Esophagus squamous epithelium (tissue), 4 donors: ENCODE measurements around the gene FOSL2.

Experiments used
- CTCF ChIP-seq, 6 experiments: fragments of 450-650 bp in 4 of 6; fragments of 200-600 bp in 2 of 6; sonication (generic) in 2 of 6; IDR thresholded peaks; one replicate each; pipeline ENCODE4 v1.5.1; 2016 to 2019; ENCODE audit warnings: antibody characterized with exemption in 6 of 6, mild to moderate bottlenecking in 4 of 6, moderate library complexity in 4 of 6
- POLR2A ChIP-seq, 4 donors: fragments of 450-650 bp; IDR thresholded peaks; one replicate each; pipeline ENCODE4 v1.6.1; 2017; ENCODE audit warnings: antibody characterized with exemption in 4 of 4, mild to moderate bottlenecking in 4 of 4, moderate library complexity in 3 of 4

GRCh38 chr2:28404086-28404485 lies 11.4 kb downstream of the FOSL2 start:
- TF ChIP-seq CTCF (IDR thresholded peaks at IDR 0.05): no peak
- no peak for TF ChIP-seq POLR2A (IDR thresholded peaks at IDR 0.05)
